Liver (tissue), 3 donors: ENCODE data around the gene SLC17A9.

Experiments
- CTCF ChIP-seq: fragments of 150-350 bp; IDR thresholded peaks from 2 replicates; pipeline ENCODE4 v1.5.1; 2017; ENCODE audit warnings: improper control_type of control experiment, low read depth, low read length; ENCODE audit not compliant: missing input control
- EGR1 ChIP-seq, 2 donors: IDR thresholded peaks; 2 replicates each; pipeline ENCODE4 v1.6.1; 2016 to 2018; ENCODE audit warnings: antibody characterized with exemption in 2 of 2, low read depth in 2 of 2
- FOXA1 ChIP-seq: IDR thresholded peaks from 2 replicates; pipeline ENCODE4 v1.6.1; 2016; ENCODE audit warnings: antibody characterized with exemption
- FOXA2 ChIP-seq: IDR thresholded peaks from 2 replicates; pipeline ENCODE4 v1.6.1; 2016; ENCODE audit warnings: antibody characterized with exemption
- GABPA ChIP-seq, 2 donors: IDR thresholded peaks in 1 of 2; conservative IDR thresholded peaks in 1 of 2; 2 replicates each; pipeline ENCODE4 v1.6.1; 2016; ENCODE audit warnings: antibody characterized with exemption in 2 of 2, mild to moderate bottlenecking in 1 of 2, moderate library complexity in 1 of 2
- HNF4A ChIP-seq, 2 donors: conservative IDR thresholded peaks; 2 replicates each; pipeline ENCODE4 v1.6.1; 2016; ENCODE audit warnings: antibody characterized with exemption in 2 of 2, mild to moderate bottlenecking in 2 of 2
- MAX ChIP-seq: IDR thresholded peaks from 2 replicates; pipeline ENCODE4 v1.6.1; 2016; ENCODE audit warnings: antibody characterized with exemption
- NR2F2 ChIP-seq: IDR thresholded peaks from 2 replicates; pipeline ENCODE4 v1.6.1; 2016; ENCODE audit warnings: antibody characterized with exemption
- RAD21 ChIP-seq, 2 donors: IDR thresholded peaks; 2 replicates each; pipeline ENCODE4 v1.6.1; 2016; ENCODE audit warnings: antibody characterized with exemption in 2 of 2, mild to moderate bottlenecking in 2 of 2
- SP1 ChIP-seq: IDR thresholded peaks from 2 replicates; pipeline ENCODE4 v1.6.1; 2018; ENCODE audit warnings: antibody characterized with exemption, mild to moderate bottlenecking
- TAF1 ChIP-seq: conservative IDR thresholded peaks from 2 replicates; pipeline ENCODE4 v1.6.1; 2016; ENCODE audit warnings: antibody characterized with exemption, mild to moderate bottlenecking
- YY1 ChIP-seq: IDR thresholded peaks from 2 replicates; pipeline ENCODE4 v1.6.1; 2016; ENCODE audit warnings: antibody characterized with exemption, mild to moderate bottlenecking
- ZBTB33 ChIP-seq: IDR thresholded peaks from 2 replicates; pipeline ENCODE4 v1.6.1; 2016; ENCODE audit warnings: antibody characterized with exemption
- donor health status: healthy.
- donor health status: healthy.

GRCh38 chr20:63006540-63007359, 54.2 kb downstream of the SLC17A9 start, which contains the start of gene BHLHE23:
- TF ChIP-seq MAX (no peak), CTCF (no peak), RAD21 (IDR thresholded peaks at IDR 0.05) (no peak), YY1 (no peak), ZBTB33 (no peak), NR2F2 (no peak), GABPA (IDR thresholded peaks at IDR 0.05 in 1 of 2, conservative IDR thresholded peaks at IDR 0.05 in 1 of 2) (no peak), FOXA1 (no peak), EGR1 (IDR thresholded peaks at IDR 0.05; ENCODE audit: low read depth in 2 of 2) (no peak), FOXA2 (no peak), TAF1 (no peak), HNF4A (conservative IDR thresholded peaks at IDR 0.05) (no peak), SP1 (no peak)
